Adrenal gland (tissue), 12 donors: Measurements from ENCODE around the gene IQCN. TPM values are rescaled to one million over a fixed set of nuclear protein-coding genes. Genes with fewer than 3 reads are reported as not detected.

Source experiments
- DNase-seq, 7 donors: peaks; one replicate each; pipeline ENCODE4 v3.0.0-alpha.2; 2019 to 2020
- H3K27ac ChIP-seq, 5 donors: fragments of 200-600 bp; sonication (generic) in 4 of 5; 1 replicate in 3 of 5; 2 replicates in 2 of 5; pipeline versions ENCODE4 v1.5.1 to v1.8.0; 2016 to 2020; ENCODE audit warnings: mild to moderate bottlenecking in 1 of 5
- H3K27me3 ChIP-seq: fragments of 200-600 bp; 2 replicates; pipeline ENCODE4 v1.8.0; 2021
- H3K36me3 ChIP-seq, 2 donors: fragments of 200-600 bp; replicated peaks in 1 of 2; 1 replicate in 1 of 2; 2 replicates in 1 of 2; pipeline versions ENCODE4 v1.5.1 to v1.8.0; 2018 to 2022
- H3K4me1 ChIP-seq, 2 donors: fragments of 200-600 bp; replicated peaks in 1 of 2; 1 replicate in 1 of 2; 2 replicates in 1 of 2; pipeline versions ENCODE4 v1.5.1 to v1.8.0; 2018 to 2021
- H3K4me3 ChIP-seq, 4 donors: fragments of 200-600 bp; sonication (generic) in 3 of 4; one replicate each; pipeline ENCODE4 v1.5.1; 2016 to 2018
- H3K9me3 ChIP-seq, 3 donors: fragments of 200-600 bp; sonication (generic) in 1 of 3; replicated peaks in 1 of 3; 1 replicate in 2 of 3; 2 replicates in 1 of 3; pipeline versions ENCODE4 v1.5.1 to v1.8.0; 2016 to 2021
- CTCF ChIP-seq, 6 experiments: fragments of 450-650 bp in 4 of 6; fragments of 200-600 bp in 2 of 6; sonication (generic) in 1 of 6; IDR thresholded peaks; 1 replicate in 5 of 6; 2 replicates in 1 of 6; pipeline versions ENCODE4 v1.5.1 to v1.8.0; 2016 to 2021; ENCODE audit warnings: antibody characterized with exemption in 6 of 6, mild to moderate bottlenecking in 2 of 6, moderate library complexity in 1 of 6
- POLR2A ChIP-seq, 2 donors: fragments of 450-650 bp; IDR thresholded peaks; one replicate each; pipeline ENCODE4 v1.6.1; 2017; ENCODE audit warnings: antibody characterized with exemption in 2 of 2, mild to moderate bottlenecking in 2 of 2, moderate library complexity in 1 of 2
- WGBS, 4 donors: extraction: QIAGEN DNeasy Blood & Tissue Kit in 2 of 4; methylation state at CpG; one replicate each; pipeline versions ENCODE4 v1.1.5 to v1.1.7; 2013 to 2017; 5-methylcytosine and 5-hydroxymethylcytosine counted together
- intact Hi-C, 2 donors: fragments of 100-400 bp; cut with DNase I; formaldehyde crosslinking; loops; one replicate each; pipeline versions ENCODE4 v1.14.1 to v1.15.0; 2022 to 2023
- polyA plus RNA-seq, 3 donors: library from polyadenylated mRNA; stranded (reverse); fragments of 200-250 nt in 2 of 3; fragments of 350-450 nt in 1 of 3; fragmentation: Illumina TruSeq in 1 of 3; extraction: RNeasy Lipid Tissue Mini Kit (QIAGEN cat#74804) in 1 of 3; gene quantifications; one replicate each; pipeline ENCODE4 v1.2.3, GENCODE V29; 2013 to 2014
- total RNA-seq, 9 donors: library from RNA; depleted of rRNA in 4 of 9; stranded (reverse); fragments of >200 nt in 4 of 9; fragments of 120-200 nt in 1 of 9; fragmentation: NEBNext Ultra II Directional in 1 of 9; extraction: Animal tissue kit (Norgen Biotek cat#: 25700) in 1 of 9; gene quantifications; one replicate each; pipeline versions ENCODE4 v1.1.0 to v1.2.4, GENCODE V29; 2013 to 2023
- donor health status: healthy with polysubstance abuse.
- donor health status: Bipolar disorder and iron deficiency.
- donor health status: DM: yes; HTN: yes; CAD: no.
- donor health status: DM: no; HTN: no; CAD: no.
- donor health status: DM: no; HTN: no; CAD: no.
- donor health status: DM: yes; HTN: yes; CAD: no.

The IQCN gene
- total and polyA plus RNA-seq, 12 donors: 0.30 to 45.2 (median 2.8) TPM

- WGBS, 4 donors: 0 to 4% (median 2%) methylated on average over 7 of the region's 7 CpGs
- no peaks in the 10 kb centered on the region for H3K36me3 ChIP-seq
- intact Hi-C loops: no loop called here
- TF ChIP-seq POLR2A (IDR thresholded peaks at IDR 0.05) (no peak), CTCF (IDR thresholded peaks at IDR 0.05) (no peak)
- no peaks in the 10 kb centered on the region for H3K9me3 ChIP-seq
- peak in 4 of 7 donors; percentile 50 to 75 (median 58) for DNase-seq
- H3K4me1 ChIP-seq: peaks cover 43 to 60% of the 10 kb centered on the region in 2 donors
- H3K27me3 ChIP-seq: no peaks in the 10 kb centered on the region
- H3K27ac ChIP-seq: peak overlapping the region; percentile 83 to 98 (median 92)
- H3K4me3 ChIP-seq: peak overlapping the region; percentile 39 to 76 (median 62)
Observed at GRCh38 chr19:18322318-18322758, 48.1 kb upstream of the IQCN start.

- Histone ChIP-seq H3K9me3 (no peaks in the 10 kb centered on the region), H3K4me1 (peaks cover 43 to 60% of the 10 kb centered on the region in 2 donors), H3K27ac (peak overlapping the region; percentile 83 to 98 (median 92)), H3K36me3 (no peaks in the 10 kb centered on the region), H3K27me3 (no peaks in the 10 kb centered on the region), H3K4me3 (peak overlapping the region in 1 of 4 donors; percentile 59)
- no peak for TF ChIP-seq POLR2A (IDR thresholded peaks at IDR 0.05)
- intact Hi-C loops: no loop called here
- 29 to 47% (median 39%) methylated on average over 7 to 9 of the region's 9 CpGs for WGBS, 4 donors
- DNase-seq: no peak
Observed at GRCh38 chr19:18321734-18322102, 47.5 kb upstream of the IQCN start.

- Histone ChIP-seq H3K36me3 (no peaks in the 10 kb centered on the region), H3K9me3 (no peaks in the 10 kb centered on the region), H3K4me1 (peaks cover 43 to 60% of the 10 kb centered on the region in 2 donors), H3K27ac (peak overlapping the region in 4 of 5 donors; percentile 10 to 97 (median 60)), H3K4me3 (no peak overlapping the region), H3K27me3 (no peaks in the 10 kb centered on the region)
- 70 to 76% (median 73%) methylated on average over 13 to 14 of the region's 14 CpGs for whole genome bisulfite sequencing, 4 donors
- TF ChIP-seq POLR2A (IDR thresholded peaks at IDR 0.05) (no peak), CTCF (IDR thresholded peaks at IDR 0.05) (no peak)
- intact Hi-C loops: no loop called here
- DNase-seq: peak in 1 of 7 donors; percentile 60
Observed at GRCh38 chr19:18320865-18321733, 46.8 kb upstream of the IQCN start.

- peaks cover 43 to 60% of the 10 kb centered on the region in 2 donors for H3K4me1 ChIP-seq
- 55 to 71% (median 62%) methylated on average over 7 of the region's 7 CpGs for WGBS, 4 donors
- H3K27ac ChIP-seq: peak overlapping the region in 2 of 5 donors; percentile 79 to 85
- H3K9me3 ChIP-seq: no peaks in the 10 kb centered on the region
- no peak for TF ChIP-seq CTCF (IDR thresholded peaks at IDR 0.05)
- TF ChIP-seq POLR2A (IDR thresholded peaks at IDR 0.05): no peak
- DNase-seq: peak in 2 of 7 donors; percentile 29 to 50
- no peaks in the 10 kb centered on the region for H3K27me3 ChIP-seq
- no peaks in the 10 kb centered on the region for H3K36me3 ChIP-seq
- intact Hi-C loops: no loop called here
- no peak overlapping the region for H3K4me3 ChIP-seq
Observed at GRCh38 chr19:18319591-18320135, 45.4 kb upstream of the IQCN start.
